Liver (tissue), 9 donors: ENCODE data around the gene MPND. TPM values are rescaled to one million over a fixed set of nuclear protein-coding genes. Genes with fewer than 3 reads are reported as not detected.

Source experiments
- DNase-seq: peaks from one replicate; pipeline ENCODE4 v3.0.0-alpha.2; 2017; ENCODE audit warnings: low spot score
- H3K27ac ChIP-seq, 2 donors: one replicate each; pipeline ENCODE4 v1.7.0; 2013; ENCODE audit warnings: inconsistent platforms in 2 of 2, low read length in 2 of 2, control low read depth in 1 of 2, low read depth in 1 of 2, mild to moderate bottlenecking in 1 of 2
- H3K27me3 ChIP-seq, 4 donors: one replicate each; pipeline versions ENCODE4 v1.6.1 to v1.7.0; 2013; ENCODE audit warnings: low read length in 3 of 4, inconsistent platforms in 1 of 4, mild to moderate bottlenecking in 1 of 4, moderate library complexity in 1 of 4; ENCODE audit not compliant: control insufficient read depth in 4 of 4, insufficient read depth in 4 of 4
- H3K36me3 ChIP-seq, 4 donors: one replicate each; pipeline versions ENCODE4 v1.6.1 to v1.7.0; 2013; ENCODE audit warnings: low read length in 3 of 4, mild to moderate bottlenecking in 3 of 4, low read depth in 1 of 4, moderate library complexity in 1 of 4; ENCODE audit not compliant: control insufficient read depth in 4 of 4, insufficient read depth in 3 of 4
- H3K4me1 ChIP-seq, 4 donors: one replicate each; pipeline versions ENCODE4 v1.6.1 to v1.7.0; 2013; ENCODE audit warnings: low read length in 3 of 4, mild to moderate bottlenecking in 3 of 4, moderate library complexity in 1 of 4; ENCODE audit not compliant: control insufficient read depth in 4 of 4, insufficient read depth in 4 of 4
- H3K4me3 ChIP-seq, 3 donors: one replicate each; pipeline versions ENCODE4 v1.6.1 to v1.7.0; 2013; ENCODE audit warnings: low read length in 3 of 3, control low read depth in 1 of 3, low read depth in 1 of 3, mild to moderate bottlenecking in 1 of 3
- H3K9ac ChIP-seq, 2 donors: one replicate each; pipeline ENCODE4 v1.7.0; 2013; ENCODE audit warnings: low read length in 2 of 2, mild to moderate bottlenecking in 2 of 2, moderate library complexity in 2 of 2, control low read depth in 1 of 2, low read depth in 1 of 2
- H3K9me3 ChIP-seq, 4 donors: one replicate each; pipeline versions ENCODE4 v1.6.1 to v1.7.0; 2013; ENCODE audit warnings: low read length in 3 of 4; ENCODE audit not compliant: control insufficient read depth in 4 of 4
- CTCF ChIP-seq: fragments of 150-350 bp; IDR thresholded peaks from 2 replicates; pipeline ENCODE4 v1.5.1; 2017; ENCODE audit warnings: improper control_type of control experiment, low read depth, low read length; ENCODE audit not compliant: missing input control
- EGR1 ChIP-seq, 2 donors: IDR thresholded peaks; 2 replicates each; pipeline ENCODE4 v1.6.1; 2016 to 2018; ENCODE audit warnings: antibody characterized with exemption in 2 of 2, low read depth in 2 of 2
- FOXA1 ChIP-seq: IDR thresholded peaks from 2 replicates; pipeline ENCODE4 v1.6.1; 2016; ENCODE audit warnings: antibody characterized with exemption
- GABPA ChIP-seq, 2 donors: IDR thresholded peaks in 1 of 2; conservative IDR thresholded peaks in 1 of 2; 2 replicates each; pipeline ENCODE4 v1.6.1; 2016; ENCODE audit warnings: antibody characterized with exemption in 2 of 2, mild to moderate bottlenecking in 1 of 2, moderate library complexity in 1 of 2
- HNF4A ChIP-seq, 2 donors: conservative IDR thresholded peaks; 2 replicates each; pipeline ENCODE4 v1.6.1; 2016; ENCODE audit warnings: antibody characterized with exemption in 2 of 2, mild to moderate bottlenecking in 2 of 2
- HNF4G ChIP-seq: IDR thresholded peaks from 2 replicates; pipeline ENCODE4 v1.6.1; 2016; ENCODE audit warnings: antibody characterized with exemption
- JUND ChIP-seq, 2 donors: IDR thresholded peaks; 2 replicates each; pipeline ENCODE4 v1.6.1; 2016; ENCODE audit warnings: antibody characterized with exemption in 2 of 2
- MAX ChIP-seq: IDR thresholded peaks from 2 replicates; pipeline ENCODE4 v1.6.1; 2016; ENCODE audit warnings: antibody characterized with exemption
- NR2F2 ChIP-seq: IDR thresholded peaks from 2 replicates; pipeline ENCODE4 v1.6.1; 2016; ENCODE audit warnings: antibody characterized with exemption
- REST ChIP-seq: IDR thresholded peaks from 2 replicates; pipeline ENCODE4 v1.6.1; 2016; ENCODE audit warnings: antibody characterized with exemption, mild to moderate bottlenecking
- RXRA ChIP-seq, 2 donors: IDR thresholded peaks; 2 replicates each; pipeline ENCODE4 v1.6.1; 2017 to 2018; ENCODE audit warnings: antibody characterized with exemption in 2 of 2, mild to moderate bottlenecking in 1 of 2
- SP1 ChIP-seq: IDR thresholded peaks from 2 replicates; pipeline ENCODE4 v1.6.1; 2018; ENCODE audit warnings: antibody characterized with exemption, mild to moderate bottlenecking
- TAF1 ChIP-seq: conservative IDR thresholded peaks from 2 replicates; pipeline ENCODE4 v1.6.1; 2016; ENCODE audit warnings: antibody characterized with exemption, mild to moderate bottlenecking
- WGBS: extraction: QIAGEN DNeasy Blood & Tissue Kit; methylation state at CpG from one replicate; pipeline ENCODE4 v1.1.7; 2013; 5-methylcytosine and 5-hydroxymethylcytosine counted together
- polyA plus RNA-seq, 2 donors: library from polyadenylated mRNA; stranded (reverse) in 1 of 2; unstranded in 1 of 2; fragments of 200-250 nt in 1 of 2; fragments of >200 nt in 1 of 2; fragmentation: Nextera tagmentation in 1 of 2; extraction: Ambion mirVana in 1 of 2; gene quantifications; one replicate each; pipeline versions ENCODE4 v1.2.1 to v1.2.3, GENCODE V29; 2013 to 2015
- total RNA-seq, 2 donors: library from RNA; depleted of rRNA; stranded (reverse); fragments of >200 nt; gene quantifications; one replicate each; pipeline ENCODE4 v1.2.3, GENCODE V29; 2014
- donor health status: healthy.
- donor health status: healthy.
- donor health status: healthy.
- donor health status: healthy.
- donor health status: healthy.

Gene MPND
- total and polyA plus RNA-seq, 4 donors, result 4.7 to 9.9 (median 9.2) TPM

DNA sequence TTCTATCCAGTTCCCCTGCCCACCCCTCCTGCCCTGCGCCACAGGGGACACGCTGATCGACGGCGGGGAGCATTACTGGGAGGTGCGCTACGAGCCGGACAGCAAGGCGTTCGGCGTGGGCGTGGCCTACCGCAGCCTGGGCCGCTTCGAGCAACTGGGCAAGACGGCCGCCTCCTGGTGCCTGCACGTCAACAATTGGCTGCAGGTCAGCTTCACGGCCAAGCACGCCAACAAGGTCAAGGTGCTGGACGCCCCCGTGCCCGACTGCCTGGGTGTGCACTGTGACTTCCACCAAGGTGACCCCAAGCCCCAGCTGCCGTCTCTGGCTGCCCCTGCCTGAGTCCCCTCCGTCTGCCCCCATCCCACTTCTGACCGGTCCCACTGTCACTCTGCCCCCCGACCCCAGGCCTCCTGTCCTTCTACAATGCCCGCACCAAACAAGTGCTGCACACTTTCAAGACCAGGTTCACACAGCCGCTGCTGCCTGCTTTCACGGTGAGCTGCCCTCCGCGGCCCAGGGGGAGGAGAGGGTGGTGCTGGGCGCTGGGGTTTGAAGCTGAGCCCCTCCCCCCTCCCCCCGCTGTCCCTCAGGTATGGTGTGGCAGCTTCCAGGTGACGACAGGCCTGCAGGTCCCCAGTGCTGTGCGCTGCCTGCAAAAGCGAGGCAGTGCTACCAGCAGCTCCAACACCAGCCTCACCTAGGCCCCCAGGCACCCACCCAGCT, 20.3 kb upstream of the MPND start:
- no peak overlapping the region for H3K4me3 ChIP-seq
- TF ChIP-seq CTCF (no peak), EGR1 (IDR thresholded peaks at IDR 0.05; ENCODE audit: low read depth in 2 of 2) (no peak), MAX (no peak), SP1 (no peak), NR2F2 (no peak), RXRA (IDR thresholded peaks at IDR 0.05) (no peak), TAF1 (no peak), HNF4A (conservative IDR thresholded peaks at IDR 0.05) (no peak)
- H3K4me1 ChIP-seq, result peaks cover 3 to 13% (median 5%) of the 10 kb centered on the region in 4 donors
- H3K27ac ChIP-seq, result no peak overlapping the region
- H3K36me3 ChIP-seq, result peaks cover 0 to 2% (median under 1%) of the 10 kb centered on the region in 4 donors
- no peaks in the 10 kb centered on the region for H3K27me3 ChIP-seq
- WGBS, result 64% methylated on average over 37 of the region's 37 CpGs
- DNase-seq, result no peak
- H3K9ac ChIP-seq, result no peak overlapping the region
- peaks cover 0 to 3% (median 0%) of the 10 kb centered on the region in 4 donors for H3K9me3 ChIP-seq

DNA sequence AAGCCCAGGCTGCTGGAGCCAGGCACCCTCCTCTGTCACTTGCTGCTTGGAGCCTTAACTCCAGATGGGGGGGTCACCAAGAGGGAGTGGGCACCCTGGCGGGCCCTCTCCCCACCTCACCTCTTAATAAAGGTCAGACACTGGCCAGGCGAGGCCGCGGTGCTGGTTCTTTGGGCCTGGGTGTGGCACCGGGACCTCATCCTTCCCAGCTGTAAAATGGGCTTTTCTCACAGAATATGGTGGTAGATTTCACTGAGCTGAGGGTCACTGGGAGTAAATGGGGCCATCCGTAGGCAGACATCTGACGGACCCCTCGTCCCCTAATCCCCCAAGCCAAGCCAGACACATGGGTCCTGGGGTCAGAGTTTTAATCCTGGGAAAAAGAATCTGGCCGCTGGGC, 19.7 kb upstream of the MPND start:
- H3K9ac ChIP-seq, result no peak overlapping the region
- TF ChIP-seq SP1 (no peak), NR2F2 (no peak), JUND (IDR thresholded peaks at IDR 0.05) (no peak), FOXA1 (no peak), CTCF (no peak), GABPA (IDR thresholded peaks at IDR 0.05 in 1 of 2, conservative IDR thresholded peaks at IDR 0.05 in 1 of 2) (no peak), HNF4G (no peak), RXRA (IDR thresholded peaks at IDR 0.05) (no peak), HNF4A (conservative IDR thresholded peaks at IDR 0.05) (no peak), REST (no peak)
- 95% methylated on average over 9 of the region's 9 CpGs for WGBS
- no peaks in the 10 kb centered on the region for H3K27me3 ChIP-seq
- H3K4me1 ChIP-seq, result peaks cover 3 to 15% (median 8%) of the 10 kb centered on the region in 4 donors
- peaks cover 0 to 2% (median under 1%) of the 10 kb centered on the region in 4 donors for H3K36me3 ChIP-seq
- no peak for DNase-seq
- H3K27ac ChIP-seq, result no peak overlapping the region
- no peak overlapping the region for H3K4me3 ChIP-seq
- H3K9me3 ChIP-seq, result peaks cover 0 to 3% (median 0%) of the 10 kb centered on the region in 4 donors
